Measurements from ENCODE around the gene ERCC2.

Gene ERCC2

GRCh38 chr19:45307361-45307760, 63.0 kb downstream of the ERCC2 start:
- H3K9me3 ChIP-seq (ENCODE audit: insufficient read depth, low read depth, low read length), result no peaks in the 10 kb centered on the region
- H3K9ac ChIP-seq (ENCODE audit: low read depth, low read length), result no peak overlapping the region
- no peaks in the 10 kb centered on the region; the same call in 1 of the 2 replicates for H3K27me3 ChIP-seq (ENCODE audit: insufficient read depth, low read length)
- H3K27ac ChIP-seq (ENCODE audit: low read depth, low read length), result no peak overlapping the region
- no peaks in the 10 kb centered on the region for H3K36me3 ChIP-seq (ENCODE audit: insufficient read depth, low read length)
- WGBS, result 94% methylated on average over 19 of the region's 19 CpGs
- H3K4me3 ChIP-seq (ENCODE audit: low read length), result no peak overlapping the region
- H3K4me1 ChIP-seq (ENCODE audit: insufficient read depth, low read length), result peaks cover 6% of the 10 kb centered on the region; the same call in 1 of the 2 replicates

- Histone ChIP-seq H3K27ac (ENCODE audit: low read depth, low read length) (no peak overlapping the region), H3K9me3 (ENCODE audit: insufficient read depth, low read depth, low read length) (no peaks in the 10 kb centered on the region), H3K36me3 (ENCODE audit: insufficient read depth, low read length) (no peaks in the 10 kb centered on the region), H3K27me3 (ENCODE audit: insufficient read depth, low read length) (no peaks in the 10 kb centered on the region; the same call in 1 of the 2 replicates), H3K4me3 (ENCODE audit: low read length) (no peak overlapping the region), H3K4me1 (ENCODE audit: insufficient read depth, low read length) (peaks cover 6% of the 10 kb centered on the region; the same call in 1 of the 2 replicates), H3K9ac (ENCODE audit: low read depth, low read length) (no peak overlapping the region)
- 85% methylated on average over 18 of the region's 18 CpGs for WGBS
Observed at GRCh38 chr19:45306518-45307027, 63.8 kb downstream of the ERCC2 start.

- Histone ChIP-seq H3K27me3 (ENCODE audit: insufficient read depth, low read length) (no peaks in the 10 kb centered on the region; the same call in 1 of the 2 replicates), H3K9me3 (ENCODE audit: insufficient read depth, low read depth, low read length) (no peaks in the 10 kb centered on the region), H3K4me1 (ENCODE audit: insufficient read depth, low read length) (peaks cover 6% of the 10 kb centered on the region; the same call in 1 of the 2 replicates), H3K27ac (ENCODE audit: low read depth, low read length) (no peak overlapping the region), H3K9ac (ENCODE audit: low read depth, low read length) (no peak overlapping the region), H3K4me3 (ENCODE audit: low read length) (no peak overlapping the region), H3K36me3 (ENCODE audit: insufficient read depth, low read length) (no peaks in the 10 kb centered on the region)
- 84% methylated on average over 9 of the region's 9 CpGs for WGBS
Observed at GRCh38 chr19:45306040-45306439, 64.3 kb downstream of the ERCC2 start.

DNA sequence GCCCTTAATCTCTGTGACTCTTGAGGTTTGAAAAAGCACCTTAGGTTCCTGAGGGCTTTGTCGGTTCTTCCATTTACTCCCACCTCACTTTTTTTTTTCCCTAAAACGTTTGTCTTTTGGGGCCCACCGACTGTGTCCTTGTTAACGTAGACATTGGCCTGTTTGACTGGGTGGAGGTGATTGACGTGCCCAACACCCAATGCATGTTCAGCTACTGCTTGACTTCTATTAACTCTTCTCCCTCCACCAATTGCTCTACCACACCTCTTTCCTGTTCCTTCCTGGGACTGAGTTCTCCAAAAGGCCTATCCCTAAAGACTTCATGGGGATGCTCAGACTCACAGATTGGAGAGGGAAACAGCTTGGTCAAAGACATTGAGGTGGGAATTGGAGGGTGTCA, 65.0 kb downstream of the ERCC2 start:
- Histone ChIP-seq H3K27ac (ENCODE audit: low read depth, low read length) (no peak overlapping the region), H3K27me3 (ENCODE audit: insufficient read depth, low read length) (no peaks in the 10 kb centered on the region; the same call in 1 of the 2 replicates)
- 41% methylated on average over 5 of the region's 5 CpGs for WGBS

GRCh38 chr19:45305007-45305406, 65.4 kb downstream of the ERCC2 start:
- Histone ChIP-seq H3K27me3 (ENCODE audit: insufficient read depth, low read length) (no peaks in the 10 kb centered on the region; the same call in 1 of the 2 replicates), H3K36me3 (ENCODE audit: insufficient read depth, low read length) (no peaks in the 10 kb centered on the region), H3K9ac (ENCODE audit: low read depth, low read length) (no peak overlapping the region), H3K27ac (ENCODE audit: low read depth, low read length) (no peak overlapping the region), H3K9me3 (ENCODE audit: insufficient read depth, low read depth, low read length) (no peaks in the 10 kb centered on the region), H3K4me1 (ENCODE audit: insufficient read depth, low read length) (peaks cover 6% of the 10 kb centered on the region; the same call in 1 of the 2 replicates), H3K4me3 (ENCODE audit: low read length) (no peak overlapping the region)
- whole genome bisulfite sequencing, result 77% methylated on average over 4 of the region's 4 CpGs

More for the DNA sequence above, 65.0 kb downstream of the ERCC2 start:
- peaks cover 6% of the 10 kb centered on the region; the same call in 1 of the 2 replicates for H3K4me1 ChIP-seq (ENCODE audit: insufficient read depth, low read length)
- no peaks in the 10 kb centered on the region for H3K9me3 ChIP-seq (ENCODE audit: insufficient read depth, low read depth, low read length)
- no peaks in the 10 kb centered on the region for H3K36me3 ChIP-seq (ENCODE audit: insufficient read depth, low read length)
- no peak overlapping the region for H3K9ac ChIP-seq (ENCODE audit: low read depth, low read length)
- H3K4me3 ChIP-seq (ENCODE audit: low read length), result no peak overlapping the region

- Histone ChIP-seq H3K4me1 (ENCODE audit: insufficient read depth, low read length) (peaks cover 6% of the 10 kb centered on the region; the same call in 1 of the 2 replicates), H3K4me3 (ENCODE audit: low read length) (no peak overlapping the region), H3K27ac (ENCODE audit: low read depth, low read length) (no peak overlapping the region), H3K9me3 (ENCODE audit: insufficient read depth, low read depth, low read length) (no peaks in the 10 kb centered on the region), H3K36me3 (ENCODE audit: insufficient read depth, low read length) (peaks cover 6% of the 10 kb centered on the region; the same call in 1 of the 2 replicates), H3K27me3 (ENCODE audit: insufficient read depth, low read length) (no peaks in the 10 kb centered on the region; the same call in 1 of the 2 replicates), H3K9ac (ENCODE audit: low read depth, low read length) (no peak overlapping the region)
- WGBS, result 72% methylated on average over 4 of the region's 4 CpGs
Observed at GRCh38 chr19:45304141-45304926, 66.0 kb downstream of the ERCC2 start.

GRCh38 chr19:45303269-45304060, 66.9 kb downstream of the ERCC2 start:
- WGBS, result 96% methylated on average over 12 of the region's 12 CpGs
- Histone ChIP-seq H3K9me3 (ENCODE audit: insufficient read depth, low read depth, low read length) (no peaks in the 10 kb centered on the region), H3K27ac (ENCODE audit: low read depth, low read length) (no peak overlapping the region), H3K36me3 (ENCODE audit: insufficient read depth, low read length) (peaks cover 7% of the 10 kb centered on the region; the same call in 1 of the 2 replicates), H3K9ac (ENCODE audit: low read depth, low read length) (no peak overlapping the region), H3K27me3 (ENCODE audit: insufficient read depth, low read length) (no peaks in the 10 kb centered on the region; the same call in 1 of the 2 replicates), H3K4me1 (ENCODE audit: insufficient read depth, low read length) (peaks cover 6% of the 10 kb centered on the region; the same call in 1 of the 2 replicates), H3K4me3 (ENCODE audit: low read length) (no peak overlapping the region)

- no peak overlapping the region for H3K27ac ChIP-seq (ENCODE audit: low read depth, low read length)
- H3K9ac ChIP-seq (ENCODE audit: low read depth, low read length), result no peak overlapping the region
- peaks cover 6% of the 10 kb centered on the region; the same call in 1 of the 2 replicates for H3K4me1 ChIP-seq (ENCODE audit: insufficient read depth, low read length)
- no peaks in the 10 kb centered on the region for H3K9me3 ChIP-seq (ENCODE audit: insufficient read depth, low read depth, low read length)
- 93% methylated on average over 26 of the region's 27 CpGs for WGBS
- H3K36me3 ChIP-seq (ENCODE audit: insufficient read depth, low read length), result peaks cover 12% of the 10 kb centered on the region; the same call in 1 of the 2 replicates
- H3K4me3 ChIP-seq (ENCODE audit: low read length), result no peak overlapping the region
- no peaks in the 10 kb centered on the region; the same call in 1 of the 2 replicates for H3K27me3 ChIP-seq (ENCODE audit: insufficient read depth, low read length)
Observed at GRCh38 chr19:45302416-45302815, 68.0 kb downstream of the ERCC2 start.

Data from HUES64 (cell line).